Nephron progenitor cell (in vitro differentiated cells): ENCODE results near the gene GPX2.

ENCODE experiments used
- DNase-seq: peaks from one replicate; pipeline ENCODE4 v3.0.0; 2021
- H3K27ac Mint-ChIP-seq: 2 replicates; pipeline ENCODE4 v1.8.0; 2021; ENCODE audit warnings: mild to moderate bottlenecking, moderate library complexity, mixed read lengths
- H3K27me3 Mint-ChIP-seq: 2 replicates; pipeline ENCODE4 v1.8.0; 2021; ENCODE audit warnings: mild to moderate bottlenecking, low read depth, mixed read lengths; ENCODE audit not compliant: poor library complexity
- H3K36me3 Mint-ChIP-seq: 2 replicates; pipeline ENCODE4 v1.8.0; 2021; ENCODE audit warnings: low read depth, mixed read lengths
- H3K4me1 Mint-ChIP-seq: 2 replicates; pipeline ENCODE4 v1.8.0; 2021; ENCODE audit warnings: mixed read lengths
- H3K4me3 Mint-ChIP-seq: 2 replicates; pipeline ENCODE4 v1.8.0; 2021; ENCODE audit warnings: mild to moderate bottlenecking, moderate library complexity, mixed read lengths
- H3K9me3 Mint-ChIP-seq: 2 replicates; pipeline ENCODE4 v1.8.0; 2021; ENCODE audit warnings: mild to moderate bottlenecking, moderate library complexity, mixed read lengths
- TF ChIP-seq, protein P1 (sequence below): fragments of 200-600 bp; sonication (generic); IDR thresholded peaks from 2 replicates; pipeline ENCODE4 v1.5.0; 2021; ENCODE audit warnings: antibody characterized with exemption

The GPX2 gene

DNA sequence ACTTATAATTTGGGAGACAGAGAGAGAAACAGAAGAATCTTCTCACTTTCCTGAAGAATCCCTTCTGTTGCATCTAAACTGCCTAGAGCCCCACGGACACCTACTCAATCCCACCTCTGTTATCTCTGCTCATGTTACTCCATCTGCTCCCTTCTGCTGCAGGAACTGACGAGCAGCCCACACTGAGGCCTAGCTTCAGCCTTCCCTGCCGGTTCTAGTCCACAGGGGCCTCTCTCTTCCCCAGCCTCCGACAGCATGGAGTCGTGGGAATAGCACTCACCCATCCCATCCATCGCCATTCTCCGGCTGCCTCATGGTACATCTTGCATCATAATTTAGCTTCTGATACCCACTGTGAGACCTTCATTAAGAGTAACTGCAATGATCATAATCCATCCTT lies 25.6 kb upstream of the GPX2 start:
- peaks cover 9% of the 10 kb centered on the region for H3K36me3 Mint-ChIP-seq
- no peak for DNase-seq
- H3K9me3 Mint-ChIP-seq = peaks cover 3% of the 10 kb centered on the region
- TF ChIP-seq, protein P1, sequence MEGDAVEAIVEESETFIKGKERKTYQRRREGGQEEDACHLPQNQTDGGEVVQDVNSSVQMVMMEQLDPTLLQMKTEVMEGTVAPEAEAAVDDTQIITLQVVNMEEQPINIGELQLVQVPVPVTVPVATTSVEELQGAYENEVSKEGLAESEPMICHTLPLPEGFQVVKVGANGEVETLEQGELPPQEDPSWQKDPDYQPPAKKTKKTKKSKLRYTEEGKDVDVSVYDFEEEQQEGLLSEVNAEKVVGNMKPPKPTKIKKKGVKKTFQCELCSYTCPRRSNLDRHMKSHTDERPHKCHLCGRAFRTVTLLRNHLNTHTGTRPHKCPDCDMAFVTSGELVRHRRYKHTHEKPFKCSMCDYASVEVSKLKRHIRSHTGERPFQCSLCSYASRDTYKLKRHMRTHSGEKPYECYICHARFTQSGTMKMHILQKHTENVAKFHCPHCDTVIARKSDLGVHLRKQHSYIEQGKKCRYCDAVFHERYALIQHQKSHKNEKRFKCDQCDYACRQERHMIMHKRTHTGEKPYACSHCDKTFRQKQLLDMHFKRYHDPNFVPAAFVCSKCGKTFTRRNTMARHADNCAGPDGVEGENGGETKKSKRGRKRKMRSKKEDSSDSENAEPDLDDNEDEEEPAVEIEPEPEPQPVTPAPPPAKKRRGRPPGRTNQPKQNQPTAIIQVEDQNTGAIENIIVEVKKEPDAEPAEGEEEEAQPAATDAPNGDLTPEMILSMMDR = no peak
- H3K27ac Mint-ChIP-seq = no peak overlapping the region
- peaks cover 29% of the 10 kb centered on the region for H3K27me3 Mint-ChIP-seq
- no peak overlapping the region for H3K4me3 Mint-ChIP-seq
- peaks cover 33% of the 10 kb centered on the region for H3K4me1 Mint-ChIP-seq

DNA sequence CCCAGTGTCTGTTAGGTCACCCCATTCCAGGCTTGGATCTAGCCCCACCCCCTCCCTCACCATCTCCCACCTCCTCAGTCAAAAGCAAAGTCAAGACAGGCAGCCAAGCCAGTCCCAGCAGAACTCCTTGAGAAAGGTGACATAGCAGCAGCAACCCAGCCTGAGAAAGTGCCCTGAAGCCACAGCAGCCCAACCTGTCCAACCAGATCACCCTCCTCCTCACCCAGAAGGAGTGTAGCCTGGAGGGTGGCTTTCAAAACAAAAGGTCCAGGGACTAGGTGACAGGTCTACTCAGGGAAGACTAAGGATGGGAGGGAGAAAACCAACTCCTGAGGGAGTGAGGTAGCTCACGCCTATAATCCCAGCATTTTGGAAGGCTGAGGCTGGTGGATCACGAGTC lies 24.4 kb upstream of the GPX2 start:
- H3K27ac Mint-ChIP-seq = no peak overlapping the region
- no peak for DNase-seq
- peaks cover 33% of the 10 kb centered on the region for H3K4me1 Mint-ChIP-seq
- peaks cover 9% of the 10 kb centered on the region for H3K36me3 Mint-ChIP-seq
- peaks cover 3% of the 10 kb centered on the region for H3K9me3 Mint-ChIP-seq
- TF ChIP-seq, protein P1 = no peak
- H3K4me3 Mint-ChIP-seq = no peak overlapping the region
- H3K27me3 Mint-ChIP-seq = peaks cover 24% of the 10 kb centered on the region

DNA sequence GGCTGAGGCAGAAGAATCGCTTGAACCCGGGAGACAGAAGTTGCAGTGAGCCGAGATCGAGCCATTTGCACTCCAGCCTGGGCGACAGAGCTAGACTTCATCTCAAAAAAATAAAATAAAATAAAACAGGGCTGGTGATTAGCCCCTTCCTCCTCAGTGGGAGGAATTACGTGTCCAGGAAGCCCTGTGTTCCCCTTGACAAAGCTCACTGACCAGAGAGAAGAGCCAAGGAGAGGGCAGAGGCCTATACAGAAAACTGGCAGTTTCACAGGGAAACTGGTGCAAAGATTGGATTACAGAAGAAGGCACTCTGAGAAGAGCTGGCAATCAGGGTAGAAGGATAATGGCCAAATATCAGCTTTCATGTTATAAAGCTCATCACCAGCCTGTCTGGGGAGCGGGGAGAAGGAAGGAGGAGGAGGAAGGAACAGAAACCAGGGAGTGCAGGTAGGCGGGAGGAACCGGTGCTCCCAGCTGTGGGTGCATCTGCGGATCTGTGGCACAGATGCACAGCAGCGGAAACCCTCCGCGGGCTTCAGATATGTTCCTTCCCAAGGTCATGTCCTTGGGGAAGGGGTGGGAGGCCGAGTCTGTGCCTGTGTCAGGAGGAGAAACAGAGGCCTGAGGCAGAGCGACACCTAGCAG lies 22.9 kb upstream of the GPX2 start:
- Mint-ChIP-seq H3K4me3 (no peak overlapping the region), H3K27ac (peak overlapping the region; percentile 63), H3K9me3 (peaks cover 3% of the 10 kb centered on the region), H3K4me1 (peaks cover 36% of the 10 kb centered on the region), H3K36me3 (peaks cover 9% of the 10 kb centered on the region), H3K27me3 (peaks cover 14% of the 10 kb centered on the region)
- DNase-seq = no peak
- TF ChIP-seq, protein P1 = no peak

DNA sequence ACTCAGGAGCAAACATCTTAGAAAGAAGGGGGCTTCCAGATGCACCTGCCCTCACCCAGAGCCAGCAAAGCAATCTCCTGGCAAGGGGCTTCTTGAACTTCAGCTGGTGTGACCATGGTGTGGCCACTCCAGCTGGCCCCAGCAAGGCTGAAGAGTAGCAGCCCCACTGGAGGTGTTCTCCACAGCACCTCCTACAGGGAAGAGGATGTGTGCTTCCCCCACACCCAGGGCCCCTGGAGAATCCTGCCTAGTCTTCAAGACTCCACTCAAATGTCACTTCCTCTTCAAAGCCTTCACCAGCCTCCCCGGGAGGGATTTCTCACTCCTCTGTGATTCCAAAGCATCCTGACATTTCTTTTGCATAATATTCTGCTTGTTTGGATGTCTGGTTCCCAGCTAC lies 21.1 kb upstream of the GPX2 start:
- peaks cover 35% of the 10 kb centered on the region for H3K4me1 Mint-ChIP-seq
- H3K27me3 Mint-ChIP-seq = no peaks in the 10 kb centered on the region
- no peak for DNase-seq
- no peak overlapping the region for H3K4me3 Mint-ChIP-seq
- peaks cover 3% of the 10 kb centered on the region for H3K9me3 Mint-ChIP-seq
- peaks cover 10% of the 10 kb centered on the region for H3K36me3 Mint-ChIP-seq
- H3K27ac Mint-ChIP-seq = no peak overlapping the region
- TF ChIP-seq, protein P1 = no peak

DNA sequence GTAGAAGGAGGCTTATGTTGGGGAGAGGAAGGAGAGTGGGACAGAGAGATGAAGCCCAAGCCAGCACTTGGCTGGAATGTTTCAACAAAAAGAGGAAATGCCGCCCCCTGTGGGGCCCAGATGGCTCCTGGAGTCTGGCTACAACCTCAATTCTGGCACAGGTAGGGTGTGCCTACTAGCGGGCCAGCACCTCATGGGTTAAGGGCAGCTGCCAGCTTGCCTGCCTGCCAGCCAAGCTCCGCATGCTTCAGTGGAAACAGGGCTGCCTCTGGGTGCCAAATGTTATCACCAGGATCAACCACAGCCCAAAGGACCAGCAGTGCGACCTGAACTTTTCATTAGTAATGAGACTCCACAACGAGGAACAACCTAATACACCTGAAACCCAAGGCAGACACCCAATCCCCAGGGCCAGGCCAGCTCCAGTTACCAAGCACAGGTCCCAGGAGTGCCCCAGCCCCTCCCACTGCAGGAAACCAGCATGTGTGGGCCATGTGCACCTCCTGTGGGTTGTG lies 18.3 kb upstream of the GPX2 start:
- TF ChIP-seq, protein P1 = no peak
- H3K27ac Mint-ChIP-seq = no peak overlapping the region

DNA sequence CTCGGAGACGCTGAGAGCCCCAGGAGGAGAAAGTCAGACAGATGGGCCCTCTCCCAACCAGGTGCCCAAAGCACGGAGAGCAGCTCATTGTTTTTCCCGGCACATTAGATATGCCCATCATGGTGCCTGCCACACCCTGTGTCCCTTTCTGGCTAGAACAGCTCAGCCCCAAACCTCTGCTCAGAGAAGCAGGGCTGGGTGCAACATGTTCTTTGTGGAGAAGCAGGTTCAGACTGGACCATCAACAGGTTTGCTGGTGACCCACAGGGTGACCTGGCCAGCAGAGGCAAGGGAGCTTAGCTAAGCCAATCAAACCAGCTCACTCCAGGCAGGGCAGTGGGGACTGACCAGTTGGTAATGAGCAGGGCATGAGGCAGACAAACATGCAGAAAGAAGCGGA lies 16.2 kb upstream of the GPX2 start:
- Mint-ChIP-seq H3K4me3 (no peak overlapping the region), H3K27me3 (no peaks in the 10 kb centered on the region), H3K9me3 (peaks cover under 1% of the 10 kb centered on the region), H3K4me1 (peaks cover 26% of the 10 kb centered on the region), H3K36me3 (peaks cover 6% of the 10 kb centered on the region), H3K27ac (no peak overlapping the region)
- TF ChIP-seq, protein P1 = no peak
- DNase-seq = no peak

More for the DNA sequence above, 18.3 kb upstream of the GPX2 start:
- no peaks in the 10 kb centered on the region for H3K27me3 Mint-ChIP-seq
- DNase-seq = no peak
- H3K36me3 Mint-ChIP-seq = peaks cover 9% of the 10 kb centered on the region
- H3K4me1 Mint-ChIP-seq = peaks cover 21% of the 10 kb centered on the region
- no peak overlapping the region for H3K4me3 Mint-ChIP-seq
- peaks cover 3% of the 10 kb centered on the region for H3K9me3 Mint-ChIP-seq
